ENCODE results near the gene SH3TC1.

Gene SH3TC1

GRCh38 chr4:8201321-8201781 lies 2.3 kb downstream of the SH3TC1 start:
- DNase-seq = no peak

DNA sequence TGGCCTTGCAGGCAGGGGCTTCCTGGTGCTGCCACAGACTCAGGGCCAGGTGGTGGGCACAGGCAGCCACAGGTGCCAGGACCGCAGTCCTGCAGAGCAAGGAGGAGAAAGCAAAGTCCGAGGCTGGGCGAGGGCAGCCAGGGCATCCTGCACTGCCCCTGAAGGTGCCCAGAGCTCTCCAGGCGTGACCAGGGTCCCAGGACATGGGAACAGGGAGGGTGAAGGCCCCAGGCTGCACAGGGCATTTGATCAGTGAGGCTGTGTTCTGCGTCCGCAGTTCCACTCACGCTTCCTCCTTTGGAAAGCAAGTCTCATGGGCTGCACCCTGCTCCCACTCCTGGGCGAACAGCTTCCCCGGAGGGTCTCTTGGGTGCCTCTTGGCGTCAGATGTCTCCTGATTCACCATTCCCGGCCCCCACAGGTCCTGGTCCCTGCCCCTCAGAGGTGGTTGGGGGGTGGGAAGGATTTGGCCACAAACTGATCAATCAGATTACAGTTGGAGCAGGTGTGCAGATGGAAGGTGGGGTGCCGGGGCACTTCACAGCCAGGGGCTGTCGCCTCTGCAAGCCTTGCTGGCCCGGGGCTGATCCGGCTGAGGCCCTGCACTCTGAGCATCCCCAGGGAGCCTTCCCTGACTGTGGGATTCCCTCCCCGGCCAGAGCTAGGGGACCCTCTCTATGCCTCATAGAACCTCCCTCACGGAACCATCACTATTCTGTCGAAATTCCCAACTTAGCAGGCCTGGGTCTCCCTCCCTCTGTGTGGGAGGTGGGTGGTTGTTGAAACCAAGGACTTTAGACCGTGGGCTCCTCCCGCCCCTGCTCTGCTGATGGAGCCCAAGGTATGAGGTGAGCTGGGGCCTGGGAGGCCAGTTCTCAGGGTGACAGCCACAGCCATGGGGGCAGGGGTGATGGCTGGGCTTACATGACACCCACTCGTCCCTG lies 3.3 kb downstream of the SH3TC1 start:
- DNase-seq = no peak

GRCh38 chr4:8203052-8203401 lies 3.9 kb downstream of the SH3TC1 start:
- DNase-seq = no peak

- DNase-seq = no peak
Measured at GRCh38 chr4:8203817-8204216, 4.7 kb downstream of the SH3TC1 start.

DNA sequence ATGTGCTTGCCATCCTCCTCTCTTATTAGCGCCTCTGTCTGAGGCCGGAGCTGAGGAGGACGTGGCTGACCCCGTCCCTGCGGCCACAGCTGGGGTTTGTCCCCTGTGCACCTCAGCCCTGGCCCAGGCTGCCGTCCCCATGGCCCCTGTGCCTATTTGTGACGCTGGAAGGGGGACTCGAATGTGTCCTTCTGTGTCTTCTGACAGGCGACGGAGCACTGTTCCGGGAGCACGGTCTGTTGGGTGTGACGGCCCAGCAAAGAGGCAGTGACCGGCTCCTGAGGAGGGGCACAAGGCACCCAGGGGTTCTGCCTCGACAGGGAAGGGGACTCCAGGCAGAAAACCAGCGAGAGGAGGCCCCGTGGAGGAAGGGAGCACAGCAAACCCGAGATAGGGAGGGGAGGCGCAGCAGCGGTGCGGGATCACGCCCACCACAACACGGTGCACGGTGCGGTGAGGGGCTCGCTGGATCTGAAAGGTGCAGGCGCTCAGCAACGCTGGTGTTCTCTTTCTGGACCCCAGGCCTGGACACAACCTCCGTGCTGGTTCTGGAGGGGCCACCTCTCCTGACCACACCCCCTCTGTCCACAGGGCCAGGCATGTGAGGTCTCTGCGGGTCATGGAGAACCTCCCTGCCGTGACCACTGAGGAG lies 5.6 kb downstream of the SH3TC1 start:
- DNase-seq = no peak

- no peak for DNase-seq
Measured at GRCh38 chr4:8205241-8205707, 6.2 kb downstream of the SH3TC1 start.

DNA sequence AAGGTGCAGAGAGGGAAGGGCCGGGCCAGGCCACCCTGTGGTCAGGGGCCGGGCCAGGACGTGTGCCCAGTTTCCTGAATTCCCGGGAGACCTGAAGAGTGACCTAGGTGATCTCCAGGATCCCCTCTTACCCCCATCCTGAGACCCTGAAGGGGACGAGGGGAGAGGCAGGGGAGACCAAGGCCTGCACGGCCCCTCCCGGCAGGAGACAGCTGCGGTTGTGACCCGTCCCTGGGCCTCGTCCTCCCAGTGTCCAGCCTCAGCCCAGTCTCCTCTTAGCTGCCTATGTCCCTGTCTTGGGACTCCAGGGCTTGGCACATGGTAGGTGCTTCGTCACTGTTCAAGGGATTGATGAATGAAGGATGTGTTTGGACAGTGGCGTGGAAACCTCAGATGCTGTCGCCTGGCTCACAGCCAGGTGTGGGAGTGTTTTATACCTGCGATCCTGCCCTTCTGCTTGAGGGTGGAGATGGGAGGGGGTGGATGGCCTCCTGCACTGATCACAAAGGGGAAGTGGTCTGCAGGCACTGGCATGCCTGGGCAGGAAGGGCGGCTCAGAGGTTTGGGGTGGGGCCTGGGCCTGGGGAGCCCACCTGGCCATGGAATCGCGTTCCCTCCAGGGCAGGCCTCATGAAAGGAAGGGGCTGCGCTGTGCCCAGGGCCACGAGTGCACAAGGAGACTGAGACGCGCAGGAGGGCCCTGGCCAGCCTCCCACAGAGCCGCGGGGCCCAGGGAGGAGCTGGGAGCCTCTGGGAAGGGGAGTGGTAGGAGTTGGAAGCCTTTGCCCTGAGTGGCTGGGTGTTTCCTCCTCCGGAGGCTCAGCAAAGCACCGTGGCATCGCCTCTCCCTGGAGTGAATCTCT lies 6.9 kb downstream of the SH3TC1 start:
- DNase-seq = no peak

GRCh38 chr4:8207314-8207713 lies 8.2 kb downstream of the SH3TC1 start:
- no peak for DNase-seq

GRCh38 chr4:8208565-8208964 lies 9.5 kb downstream of the SH3TC1 start:
- DNase-seq = no peak

GRCh38 chr4:8209181-8209874 lies 10.2 kb downstream of the SH3TC1 start:
- no peak for DNase-seq

GRCh38 chr4:8210010-8210409 lies 10.9 kb downstream of the SH3TC1 start:
- no peak for DNase-seq

- DNase-seq = no peak
Measured at GRCh38 chr4:8210616-8211015, 11.5 kb downstream of the SH3TC1 start.

- no peak for DNase-seq
Measured at GRCh38 chr4:8211251-8211650, 12.2 kb downstream of the SH3TC1 start.

GRCh38 chr4:8211737-8212581 lies 12.9 kb downstream of the SH3TC1 start:
- DNase-seq = no peak

GRCh38 chr4:8212622-8213021 lies 13.5 kb downstream of the SH3TC1 start:
- no peak for DNase-seq

DNA sequence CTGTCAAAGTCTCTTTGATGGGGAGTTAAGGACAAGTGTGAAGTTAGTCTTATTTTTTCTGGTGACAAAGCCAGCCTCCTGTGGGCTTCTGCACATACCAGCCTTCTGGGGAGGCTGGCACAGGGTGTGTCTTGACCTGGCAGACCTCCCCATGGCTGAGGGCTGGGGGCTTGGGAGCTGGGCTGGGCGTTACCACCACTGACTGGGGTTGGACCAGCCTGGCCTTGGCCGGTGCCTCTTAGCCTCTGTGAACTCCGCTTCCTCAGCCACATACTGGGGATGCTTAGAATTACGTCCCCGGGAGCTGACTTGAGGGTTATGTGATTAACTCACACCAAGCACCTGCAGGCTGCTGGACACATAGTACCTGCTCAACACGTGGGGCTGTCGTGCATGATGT lies 14.0 kb downstream of the SH3TC1 start:
- no peak for DNase-seq

GRCh38 chr4:8214136-8214535 lies 15.0 kb downstream of the SH3TC1 start:
- DNase-seq = no peak

- DNase-seq = peak; percentile 50
Measured at GRCh38 chr4:8215001-8215427, 15.9 kb downstream of the SH3TC1 start.

DNA sequence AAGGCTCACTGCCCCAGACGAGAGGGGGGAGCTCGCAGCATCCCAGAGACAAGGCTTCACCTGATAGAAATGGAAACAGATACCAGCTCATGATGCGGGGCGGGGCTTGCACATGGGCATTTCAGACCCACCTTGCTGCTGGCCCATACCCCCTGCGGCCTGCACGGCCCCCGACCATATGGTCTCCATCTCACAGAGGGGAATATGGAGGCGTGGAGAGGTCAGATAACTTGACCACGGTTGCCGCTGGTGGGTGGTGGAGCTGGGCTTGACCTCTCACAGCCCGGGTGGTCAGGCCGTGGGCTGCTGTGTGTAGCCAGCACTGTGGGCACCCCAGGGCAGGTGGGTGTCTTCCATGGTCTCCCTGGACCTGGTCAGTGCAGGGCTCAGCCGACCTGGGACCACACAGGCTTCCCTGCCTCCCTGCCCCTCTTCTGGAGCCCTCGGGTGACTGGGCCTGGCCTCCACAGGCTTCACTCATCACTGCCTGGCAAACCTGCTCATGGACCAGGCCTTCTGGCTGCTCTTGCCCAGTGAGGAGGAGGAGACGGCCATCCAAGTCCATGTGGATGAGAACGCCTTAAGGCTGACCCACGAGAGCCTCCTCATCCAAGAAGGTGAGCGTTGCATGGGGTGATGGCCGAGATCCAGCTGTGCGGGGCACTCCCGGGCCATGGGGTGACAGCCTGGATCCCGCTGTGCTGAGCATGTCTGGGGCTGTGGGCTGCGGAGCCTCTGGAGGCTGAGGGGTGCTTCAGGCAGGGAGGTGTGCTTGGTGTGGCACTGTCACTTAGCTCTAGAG lies 16.8 kb downstream of the SH3TC1 start:
- no peak for DNase-seq

- no peak for DNase-seq
Measured at GRCh38 chr4:8216443-8217245, 17.6 kb downstream of the SH3TC1 start.
